Immature natural killer cell (primary cell): Measurements from ENCODE around the gene BACH2. TPM values are rescaled to one million over a fixed set of nuclear protein-coding genes. Genes with fewer than 3 reads are reported as not detected.
A peak's percentile ranks its signal among the peaks of the same experiment; 100 is the strongest.
"Not testable (repeated sequence)": the region's sequence is repeated elsewhere in the genome, so short reads cannot be mapped to it uniquely, and the experiment has no call there.

Source experiments
- DNase-seq, 3 donors: peaks; one replicate each; pipeline ENCODE4 v3.0.0; 2022; ENCODE audit warnings: mixed read lengths in 1 of 3
- H3K27ac Mint-ChIP-seq, 6 donors: one replicate each; pipeline ENCODE4 v1.8.0; 2020; ENCODE audit warnings: mixed read lengths in 6 of 6, mild to moderate bottlenecking in 5 of 6, inconsistent platforms in 4 of 6, moderate library complexity in 3 of 6
- H3K27me3 Mint-ChIP-seq, 3 donors: one replicate each; pipeline ENCODE4 v1.8.0; 2020 to 2021; ENCODE audit warnings: low read depth in 3 of 3, mild to moderate bottlenecking in 3 of 3, mixed read lengths in 3 of 3, moderate library complexity in 3 of 3, inconsistent platforms in 1 of 3
- H3K36me3 Mint-ChIP-seq, 3 donors: one replicate each; pipeline ENCODE4 v1.8.0; 2020; ENCODE audit warnings: mixed read lengths in 3 of 3, inconsistent platforms in 2 of 3, mild to moderate bottlenecking in 2 of 3
- H3K4me1 Mint-ChIP-seq, 2 donors: one replicate each; pipeline ENCODE4 v1.8.0; 2020; ENCODE audit warnings: inconsistent platforms in 2 of 2, mild to moderate bottlenecking in 2 of 2, mixed read lengths in 2 of 2, moderate library complexity in 1 of 2
- H3K4me3 Mint-ChIP-seq, 5 donors: one replicate each; pipeline ENCODE4 v1.8.0; 2020; ENCODE audit warnings: mild to moderate bottlenecking in 5 of 5, mixed read lengths in 5 of 5, inconsistent platforms in 3 of 5, moderate library complexity in 3 of 5
- H3K9me3 Mint-ChIP-seq, 6 donors: one replicate each; pipeline ENCODE4 v1.8.0; 2020; ENCODE audit warnings: mild to moderate bottlenecking in 6 of 6, mixed read lengths in 6 of 6, inconsistent platforms in 4 of 6, moderate library complexity in 3 of 6
- polyA plus RNA-seq, 3 donors: library from polyadenylated mRNA; unstranded; fragments of 300-500 nt; fragmentation: Illumina TruSeq; gene quantifications; one replicate each; pipeline ENCODE4 v1.2.3, GENCODE V29; 2021

BACH2 gene
- polyA plus RNA-seq, 3 donors from 2014 or later, result 2.3 to 8.1 (median 8.0) TPM

DNA sequence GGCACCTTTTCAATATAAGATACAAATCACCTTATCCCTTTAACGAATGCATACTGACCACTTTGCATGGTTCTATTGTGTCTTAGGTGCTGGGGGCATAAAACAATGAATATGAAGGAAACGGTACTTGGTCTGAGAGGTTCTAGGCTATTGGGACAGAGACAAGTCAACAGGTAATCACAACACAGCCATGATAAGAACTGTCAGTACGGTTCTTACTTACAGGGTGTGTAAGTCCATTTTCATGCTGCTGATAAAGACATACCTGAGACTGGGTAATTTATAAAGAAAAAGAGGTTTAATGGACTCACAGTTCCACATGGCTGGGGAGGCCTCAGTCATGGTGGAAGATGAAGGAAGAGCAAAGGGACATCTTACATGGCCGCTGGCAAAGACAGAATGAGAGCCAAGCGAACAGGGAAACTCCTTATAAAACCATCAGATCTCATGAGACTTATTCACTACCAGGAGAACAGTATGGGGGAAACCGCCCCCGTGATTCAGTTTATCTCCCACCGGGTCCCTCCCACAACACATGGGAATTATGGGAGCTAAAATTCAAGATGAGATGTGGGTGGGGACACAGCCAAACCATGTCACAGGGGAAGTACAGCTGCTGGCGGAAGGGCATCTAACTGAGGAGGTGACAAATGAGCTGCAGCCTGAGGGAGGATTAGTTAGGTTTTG lies 325.2 kb downstream of the BACH2 start:
- not testable (repeated sequence) for H3K36me3 Mint-ChIP-seq, DNase-seq, H3K9me3 Mint-ChIP-seq, H3K27me3 Mint-ChIP-seq, H3K4me3 Mint-ChIP-seq
- Mint-ChIP-seq H3K4me1 (peaks cover 11 to 18% of the 10 kb centered on the region in 2 donors), H3K27ac (peak overlapping the region in 2 of 6 donors; percentile 27 to 54)

DNA sequence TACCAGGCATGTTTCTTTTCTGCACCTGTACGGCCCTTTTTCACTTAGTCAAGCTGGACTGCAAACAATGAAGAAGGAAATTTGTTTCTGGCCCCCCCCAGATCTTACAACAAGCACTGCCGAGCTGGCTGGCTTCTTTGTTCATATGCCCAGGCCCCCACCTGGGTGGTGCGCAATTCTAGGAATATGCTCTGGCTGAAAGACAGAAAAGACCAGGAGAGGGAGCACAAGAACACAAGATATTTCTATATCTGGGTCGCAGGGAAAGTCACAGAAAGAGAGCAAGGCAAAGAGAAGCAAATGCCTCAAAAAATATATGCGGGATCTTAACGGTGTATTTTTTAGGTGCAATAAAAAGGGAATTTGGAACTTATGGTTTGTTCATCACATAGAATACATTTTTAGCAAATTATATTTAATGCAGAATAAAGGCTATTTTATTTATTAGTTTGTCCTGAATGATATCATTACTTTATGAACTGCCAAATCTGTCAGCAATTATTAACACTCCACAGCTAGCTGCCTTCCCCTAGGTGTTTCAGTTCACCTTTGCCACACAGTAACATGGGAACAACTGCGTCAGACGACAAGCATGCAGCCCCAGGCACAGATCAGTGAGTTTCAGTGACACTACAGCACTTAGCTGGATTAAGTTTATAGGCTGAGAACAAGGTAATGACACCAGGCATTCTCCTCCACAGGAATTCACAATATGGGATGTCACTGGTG lies 325.9 kb downstream of the BACH2 start:
- no peaks in the 10 kb centered on the region for H3K9me3 Mint-ChIP-seq
- H3K4me3 Mint-ChIP-seq, result no peak overlapping the region
- H3K27ac Mint-ChIP-seq, result no peak overlapping the region
- no peaks in the 10 kb centered on the region for H3K27me3 Mint-ChIP-seq
- peaks cover 0 to 8% (median 0%) of the 10 kb centered on the region in 3 donors for H3K36me3 Mint-ChIP-seq
- DNase-seq, result peak; percentile 12 to 29 (median 24)
- peaks cover 4 to 18% of the 10 kb centered on the region in 2 donors for H3K4me1 Mint-ChIP-seq

DNA sequence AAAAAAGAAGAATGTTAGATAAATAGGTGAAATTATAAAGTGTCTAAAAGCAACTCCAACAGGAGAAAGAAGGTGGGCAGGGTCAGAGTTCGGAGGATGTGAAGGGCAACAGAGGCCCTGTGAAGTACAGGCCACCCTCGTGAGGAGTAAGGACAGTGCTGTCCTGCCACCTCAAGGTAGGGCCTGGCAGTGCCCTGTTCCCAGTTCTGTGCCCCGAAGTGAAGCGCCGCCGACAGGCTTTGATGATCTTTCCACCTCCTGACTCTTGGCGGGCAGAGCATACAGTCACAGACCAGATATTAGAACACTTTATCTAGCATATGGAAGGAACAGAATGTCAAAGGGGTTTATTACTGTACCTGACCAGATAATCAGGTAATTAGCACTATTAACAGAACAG lies 326.6 kb downstream of the BACH2 start:
- peaks cover 0 to 4% (median 0%) of the 10 kb centered on the region in 3 donors for H3K36me3 Mint-ChIP-seq
- H3K4me3 Mint-ChIP-seq, result no peak overlapping the region
- H3K27ac Mint-ChIP-seq, result no peak overlapping the region
- H3K27me3 Mint-ChIP-seq, result no peaks in the 10 kb centered on the region
- no peak for DNase-seq
- H3K9me3 Mint-ChIP-seq, result no peaks in the 10 kb centered on the region
- peaks cover 0 to 18% of the 10 kb centered on the region in 2 donors for H3K4me1 Mint-ChIP-seq

DNA sequence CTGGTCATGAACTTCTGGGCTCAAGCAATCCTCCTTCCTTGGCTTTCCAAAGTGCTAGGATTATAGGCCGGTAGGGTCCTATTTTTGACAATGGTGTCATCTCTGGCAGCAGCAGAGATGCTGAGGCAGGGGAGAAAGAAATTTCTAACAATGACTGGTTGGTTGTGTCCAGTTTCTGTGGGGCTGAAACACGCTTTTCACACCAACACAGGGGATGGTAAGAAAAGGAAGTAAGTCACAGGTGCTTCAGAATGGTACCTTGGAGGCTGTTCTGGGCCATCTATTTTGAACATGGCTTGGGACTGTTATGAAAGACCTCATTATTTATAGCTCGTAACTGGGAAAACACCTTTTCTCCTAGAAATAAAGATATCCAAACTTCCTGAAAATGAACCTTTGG lies 329.7 kb downstream of the BACH2 start:
- H3K4me3 Mint-ChIP-seq, result no peak overlapping the region
- no peak overlapping the region for H3K27ac Mint-ChIP-seq
- H3K27me3 Mint-ChIP-seq, result no peaks in the 10 kb centered on the region
- H3K9me3 Mint-ChIP-seq, result no peaks in the 10 kb centered on the region
- no peak for DNase-seq
- H3K36me3 Mint-ChIP-seq, result peaks cover 0 to 9% (median 3%) of the 10 kb centered on the region in 3 donors
- H3K4me1 Mint-ChIP-seq, result peaks cover 5 to 8% of the 10 kb centered on the region in 2 donors

DNA sequence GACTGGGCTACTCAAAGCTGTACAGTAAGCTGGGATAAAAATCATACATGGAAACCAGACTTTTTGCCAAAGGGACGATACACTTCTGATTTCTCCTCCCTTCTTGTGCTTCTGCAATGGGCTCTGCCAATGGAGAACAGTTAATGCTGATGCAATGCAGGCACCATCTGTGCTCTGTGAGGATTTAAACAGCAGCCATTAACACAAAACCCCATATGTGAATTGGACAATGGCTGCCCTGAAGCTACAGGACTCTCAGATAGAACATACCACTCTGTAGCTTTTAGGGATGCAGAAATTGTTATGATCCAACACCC lies 330.5 kb downstream of the BACH2 start:
- no peak for DNase-seq
- Mint-ChIP-seq H3K27me3 (no peaks in the 10 kb centered on the region), H3K36me3 (peaks cover 0 to 12% (median 8%) of the 10 kb centered on the region in 3 donors), H3K9me3 (no peaks in the 10 kb centered on the region), H3K4me3 (no peak overlapping the region), H3K4me1 (peaks cover under 1 to 12% of the 10 kb centered on the region in 2 donors), H3K27ac (peak overlapping the region in 1 of 6 donors; percentile 21)

DNA sequence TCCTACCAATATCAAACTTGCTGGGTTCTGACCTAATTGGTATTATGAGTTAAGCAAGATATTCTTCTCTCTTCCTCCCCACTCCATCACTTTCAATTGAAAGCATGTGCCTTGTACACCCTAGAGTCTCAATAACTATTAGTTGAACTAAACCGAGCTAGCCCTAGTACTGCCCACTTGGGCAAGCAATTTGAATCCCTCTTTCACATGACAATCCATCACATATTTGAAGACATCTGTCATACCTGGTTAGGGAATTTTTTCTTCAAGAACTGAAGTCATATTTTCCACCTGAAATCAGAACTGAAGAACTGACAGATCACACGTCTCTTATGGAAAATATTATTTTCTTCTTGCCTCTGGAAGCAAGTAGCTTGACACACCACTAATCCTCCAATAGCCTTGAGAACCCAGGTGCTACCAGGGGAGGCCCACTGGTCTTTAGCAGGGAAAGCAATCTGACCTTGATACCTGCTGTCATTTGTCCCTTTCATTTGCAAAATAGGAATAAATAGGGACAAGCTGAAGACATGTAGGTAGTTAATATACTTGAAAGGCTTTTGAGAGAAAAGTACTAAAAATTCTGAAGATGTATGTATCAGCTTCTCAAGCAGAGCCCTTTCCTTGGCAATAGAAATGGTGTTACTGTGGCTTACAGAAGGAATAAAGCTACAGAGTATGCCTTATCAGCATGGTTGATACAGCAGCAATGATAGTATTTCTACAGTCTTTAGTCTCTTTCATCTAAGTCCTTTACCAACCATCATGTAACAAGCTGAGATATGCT lies 331.0 kb downstream of the BACH2 start:
- Mint-ChIP-seq H3K4me3 (no peak overlapping the region), H3K27ac (peak overlapping the region in 1 of 6 donors; percentile 11), H3K36me3 (peaks cover 0 to 12% (median 12%) of the 10 kb centered on the region in 3 donors), H3K4me1 (peaks cover 0 to 14% of the 10 kb centered on the region in 2 donors), H3K27me3 (no peaks in the 10 kb centered on the region), H3K9me3 (no peaks in the 10 kb centered on the region)
- DNase-seq, result no peak

DNA sequence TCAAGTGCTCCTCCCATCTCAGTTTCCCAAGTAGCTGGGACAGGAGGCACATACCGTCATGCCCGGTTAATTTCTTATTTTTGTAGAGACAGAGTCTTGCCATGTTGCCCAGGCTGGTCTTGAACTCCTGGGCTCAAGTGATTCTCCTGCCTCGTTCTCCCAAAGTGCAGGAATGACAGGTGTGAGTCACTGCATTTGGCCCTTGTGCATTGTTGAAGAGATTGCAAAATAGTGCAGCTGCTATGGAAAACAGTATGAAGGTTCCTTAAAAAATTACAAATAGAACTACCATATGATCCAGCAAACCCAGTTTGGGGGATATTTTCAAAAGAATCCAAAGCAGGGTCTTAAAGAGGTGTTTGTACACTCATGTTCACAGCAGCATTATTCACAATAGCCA lies 333.3 kb downstream of the BACH2 start:
- Mint-ChIP-seq H3K36me3 (peaks cover 0 to 15% (median 12%) of the 10 kb centered on the region in 3 donors), H3K27me3 (peaks cover 0 to 3% (median 0%) of the 10 kb centered on the region in 3 donors), H3K4me1 (peaks cover 0 to 18% of the 10 kb centered on the region in 2 donors), H3K4me3 (no peak overlapping the region), H3K9me3 (no peaks in the 10 kb centered on the region), H3K27ac (no peak overlapping the region)
- no peak for DNase-seq

DNA sequence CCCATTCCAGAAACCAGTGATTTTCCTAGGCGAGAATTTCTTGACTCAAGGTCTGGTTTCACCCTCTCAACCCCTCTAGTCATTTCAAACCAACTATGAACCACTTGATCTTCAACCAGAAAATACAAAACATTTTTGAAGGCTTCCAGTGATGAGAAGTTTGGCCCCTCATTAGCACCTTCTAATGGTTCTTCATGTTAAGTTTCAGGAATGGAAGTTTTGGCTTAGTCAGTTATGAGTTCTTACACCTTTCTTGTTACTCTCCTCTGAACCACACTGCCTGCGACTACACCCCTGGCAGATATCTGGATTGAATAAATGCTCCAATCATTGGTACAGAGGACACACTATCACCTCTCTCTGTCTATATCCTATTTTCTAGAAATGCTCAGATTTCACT lies 335.2 kb downstream of the BACH2 start:
- no peaks in the 10 kb centered on the region for H3K9me3 Mint-ChIP-seq
- peaks cover 0 to 15% (median 15%) of the 10 kb centered on the region in 3 donors for H3K36me3 Mint-ChIP-seq
- no peak overlapping the region for H3K27ac Mint-ChIP-seq
- no peak for DNase-seq
- peaks cover 1 to 25% of the 10 kb centered on the region in 2 donors for H3K4me1 Mint-ChIP-seq
- peaks cover 0 to 3% (median 0%) of the 10 kb centered on the region in 3 donors for H3K27me3 Mint-ChIP-seq
- no peak overlapping the region for H3K4me3 Mint-ChIP-seq

DNA sequence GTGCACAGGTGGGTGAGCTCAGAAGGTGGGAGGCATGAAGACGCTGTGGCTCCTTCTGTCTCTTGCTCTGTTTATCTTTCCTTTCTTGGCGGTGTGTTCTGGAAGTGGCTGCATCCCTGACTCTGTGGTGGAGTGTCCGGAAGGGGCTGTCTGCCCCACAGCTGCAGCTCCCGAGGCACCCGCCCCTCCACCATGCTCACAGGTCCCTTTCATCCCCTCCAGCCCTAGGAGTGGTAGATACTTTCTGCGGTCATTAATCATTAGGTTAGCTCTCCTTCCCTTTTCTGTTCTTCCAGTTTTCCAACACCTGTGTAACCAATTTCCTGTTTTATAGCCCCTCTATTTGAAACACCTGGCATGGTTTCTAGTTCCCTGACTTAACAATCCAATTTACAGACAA lies 336.8 kb downstream of the BACH2 start:
- H3K4me3 Mint-ChIP-seq, result no peak overlapping the region
- peaks cover 17 to 41% of the 10 kb centered on the region in 2 donors for H3K4me1 Mint-ChIP-seq
- peaks cover 0 to 3% (median 2%) of the 10 kb centered on the region in 3 donors for H3K27me3 Mint-ChIP-seq
- peaks cover 0 to 15% (median 15%) of the 10 kb centered on the region in 3 donors for H3K36me3 Mint-ChIP-seq
- H3K27ac Mint-ChIP-seq, result no peak overlapping the region
- no peak for DNase-seq
- no peaks in the 10 kb centered on the region for H3K9me3 Mint-ChIP-seq

DNA sequence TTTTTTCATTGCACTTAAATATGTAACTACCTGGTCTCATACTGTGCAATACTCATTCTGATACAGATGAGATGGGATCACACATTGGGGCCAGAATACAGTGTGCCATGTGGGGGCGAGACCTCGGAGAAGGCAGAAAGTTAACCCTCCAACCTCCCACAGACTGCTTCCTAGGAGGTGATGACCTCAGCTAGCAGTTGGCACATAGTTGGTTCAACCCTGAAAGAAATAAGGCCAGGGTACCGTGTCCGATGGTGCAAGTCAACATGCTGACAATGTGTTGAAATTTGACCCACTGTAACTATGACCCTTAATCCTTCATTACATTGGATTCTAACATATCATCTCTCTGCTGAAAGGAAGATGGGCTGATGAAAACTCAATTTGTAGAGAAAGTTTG lies 340.5 kb downstream of the BACH2 start:
- H3K36me3 Mint-ChIP-seq, result peaks cover 3 to 8% (median 7%) of the 10 kb centered on the region in 3 donors
- no peak for DNase-seq
- H3K4me1 Mint-ChIP-seq, result peaks cover 53 to 65% of the 10 kb centered on the region in 2 donors
- H3K27me3 Mint-ChIP-seq, result peaks cover 0 to 9% (median 2%) of the 10 kb centered on the region in 3 donors
- no peaks in the 10 kb centered on the region for H3K9me3 Mint-ChIP-seq
- H3K27ac Mint-ChIP-seq, result peak overlapping the region in 2 of 6 donors; percentile 17
- no peak overlapping the region for H3K4me3 Mint-ChIP-seq

DNA sequence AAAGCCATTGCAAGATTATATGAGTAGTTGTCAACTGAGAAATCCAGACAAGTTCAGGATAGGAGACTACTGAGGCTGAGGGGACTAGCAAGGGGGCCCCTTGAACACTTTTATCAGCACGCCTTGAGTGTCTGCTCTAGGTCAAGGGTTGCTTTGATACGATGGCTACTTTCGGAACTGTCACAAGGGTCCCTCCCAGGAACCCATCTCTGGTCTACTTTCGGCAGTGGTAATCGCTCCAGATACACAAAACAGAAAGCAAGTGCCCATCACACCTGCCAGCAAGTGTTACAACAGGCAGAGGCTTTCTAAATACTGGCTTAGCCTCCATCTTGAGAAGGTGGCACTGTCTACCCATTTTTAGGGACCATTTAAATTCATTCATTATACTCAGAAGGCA lies 341.3 kb downstream of the BACH2 start:
- peak overlapping the region; percentile 55 to 88 (median 82) for H3K27ac Mint-ChIP-seq
- no peaks in the 10 kb centered on the region for H3K9me3 Mint-ChIP-seq
- peaks cover 0 to 9% (median 2%) of the 10 kb centered on the region in 3 donors for H3K27me3 Mint-ChIP-seq
- H3K36me3 Mint-ChIP-seq, result peaks cover under 1 to 10% (median 5%) of the 10 kb centered on the region in 3 donors
- peaks cover 54 to 65% of the 10 kb centered on the region in 2 donors for H3K4me1 Mint-ChIP-seq
- H3K4me3 Mint-ChIP-seq, result peak overlapping the region; percentile 14 to 59 (median 22)
- DNase-seq, result peak in 2 of 3 donors; percentile 17 to 18

DNA sequence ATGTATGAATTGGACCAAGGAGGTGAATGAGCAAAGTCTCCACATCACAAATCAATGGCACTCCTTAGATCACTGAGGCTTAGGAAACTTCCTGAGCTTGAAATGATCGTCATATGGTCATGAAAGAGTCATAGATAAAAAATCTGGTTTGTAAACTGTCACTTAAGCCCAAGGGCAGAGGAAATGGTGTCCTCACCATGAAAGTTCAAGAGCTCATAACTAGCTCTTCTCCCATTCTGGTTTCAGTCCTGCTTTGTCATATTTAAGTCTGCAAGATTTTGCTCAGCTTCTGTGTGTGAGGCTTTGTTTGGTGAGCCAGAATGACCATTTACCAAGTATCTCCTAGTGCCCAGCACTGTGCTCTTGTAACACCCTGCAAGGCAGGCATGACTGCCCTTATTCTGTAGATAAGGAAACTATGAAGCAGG lies 341.9 kb downstream of the BACH2 start:
- Mint-ChIP-seq H3K27ac (peak overlapping the region; percentile 77 to 88 (median 82)), H3K4me3 (peak overlapping the region; percentile 15 to 59 (median 32)), H3K4me1 (peaks cover 54 to 61% of the 10 kb centered on the region in 2 donors), H3K27me3 (peaks cover 0 to 6% (median 2%) of the 10 kb centered on the region in 3 donors), H3K36me3 (peaks cover 2 to 16% (median 7%) of the 10 kb centered on the region in 3 donors), H3K9me3 (no peaks in the 10 kb centered on the region)
- peak in 2 of 3 donors; percentile 15 to 19 for DNase-seq

DNA sequence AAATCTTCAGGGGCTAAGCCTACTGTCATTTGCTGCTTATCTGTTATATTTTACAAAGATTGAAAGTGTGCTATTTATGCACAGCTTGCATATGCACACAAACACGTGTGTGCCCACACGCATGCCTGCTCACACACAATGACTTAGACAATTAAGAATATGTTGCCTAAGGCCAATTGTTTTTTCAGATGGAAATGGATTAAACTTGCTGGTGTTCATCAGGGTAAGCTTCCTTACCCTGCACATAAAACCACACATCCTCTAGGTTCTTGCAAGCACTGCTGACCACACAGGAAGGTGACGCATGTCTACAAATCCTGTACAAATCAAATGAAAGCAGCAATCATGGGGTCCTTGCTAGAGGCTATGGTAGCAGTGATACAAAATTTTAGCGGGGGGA lies 344.0 kb downstream of the BACH2 start:
- Mint-ChIP-seq H3K36me3 (peaks cover 7 to 22% (median 11%) of the 10 kb centered on the region in 3 donors), H3K27me3 (peaks cover 0 to 6% (median 2%) of the 10 kb centered on the region in 3 donors), H3K27ac (peak overlapping the region; percentile 80 to 95 (median 89)), H3K4me3 (peak overlapping the region; percentile 59 to 81 (median 72)), H3K4me1 (peaks cover 56 to 61% of the 10 kb centered on the region in 2 donors), H3K9me3 (no peaks in the 10 kb centered on the region)
- peak; percentile 78 to 83 (median 81) for DNase-seq
